Tibial artery (tissue), 4 donors: ENCODE results near the gene MROH7.

ENCODE experiments used
- DNase-seq, 2 donors: peaks; one replicate each; pipeline ENCODE4 v3.0.0-alpha.2; 2019
- H3K27ac ChIP-seq, 2 donors: fragments of 200-600 bp; sonication (generic) in 1 of 2; 1 replicate in 1 of 2; 2 replicates in 1 of 2; pipeline ENCODE4 v1.5.1; 2018 to 2019; ENCODE audit warnings: mild to moderate bottlenecking in 1 of 2
- H3K27me3 ChIP-seq, 2 donors: fragments of 200-600 bp; sonication (generic) in 1 of 2; one replicate each; pipeline versions ENCODE4 v1.5.1 to v1.6.0; 2016 to 2019
- H3K36me3 ChIP-seq, 3 donors: fragments of 200-600 bp; sonication (generic) in 2 of 3; one replicate each; pipeline ENCODE4 v1.5.1; 2016 to 2019; ENCODE audit warnings: mild to moderate bottlenecking in 2 of 3
- H3K4me1 ChIP-seq, 4 donors: fragments of 200-600 bp; sonication (generic) in 2 of 4; 1 replicate in 3 of 4; 2 replicates in 1 of 4; pipeline ENCODE4 v1.5.1; 2016 to 2019
- H3K4me3 ChIP-seq, 2 donors: fragments of 200-600 bp; sonication (generic) in 1 of 2; 1 replicate in 1 of 2; 2 replicates in 1 of 2; pipeline ENCODE4 v1.5.1; 2018 to 2019; ENCODE audit warnings: mild to moderate bottlenecking in 2 of 2
- H3K9me3 ChIP-seq, 3 donors: fragments of 200-600 bp; sonication (generic) in 1 of 3; one replicate each; pipeline ENCODE4 v1.5.1; 2016 to 2019
- intact Hi-C: fragments of 100-400 bp; cut with DNase I; formaldehyde crosslinking; loops from one replicate; pipeline ENCODE4 v1.15.0; 2023; ENCODE audit warnings: low total_unique reads
- TF ChIP-seq, protein P1 (sequence below), 2 experiments: fragments of 200-600 bp in 1 of 2; fragments of 450-650 bp in 1 of 2; IDR thresholded peaks; one replicate each; pipeline ENCODE4 v1.5.1; 2017 to 2019; ENCODE audit warnings: antibody characterized with exemption in 2 of 2, mild to moderate bottlenecking in 1 of 2, moderate library complexity in 1 of 2

MROH7 gene

GRCh38 chr1:54703471-54703870 is 61.9 kb downstream of the MROH7 start:
- H3K4me3 ChIP-seq, result no peak overlapping the region
- peaks cover 7 to 48% (median 13%) of the 10 kb centered on the region in 3 donors for H3K36me3 ChIP-seq
- DNase-seq, result no peak
- H3K27me3 ChIP-seq, result no peaks in the 10 kb centered on the region
- intact Hi-C loops, result no loop called here
- no peak overlapping the region for H3K27ac ChIP-seq
- H3K4me1 ChIP-seq, result no peaks in the 10 kb centered on the region
- TF ChIP-seq, protein P1, sequence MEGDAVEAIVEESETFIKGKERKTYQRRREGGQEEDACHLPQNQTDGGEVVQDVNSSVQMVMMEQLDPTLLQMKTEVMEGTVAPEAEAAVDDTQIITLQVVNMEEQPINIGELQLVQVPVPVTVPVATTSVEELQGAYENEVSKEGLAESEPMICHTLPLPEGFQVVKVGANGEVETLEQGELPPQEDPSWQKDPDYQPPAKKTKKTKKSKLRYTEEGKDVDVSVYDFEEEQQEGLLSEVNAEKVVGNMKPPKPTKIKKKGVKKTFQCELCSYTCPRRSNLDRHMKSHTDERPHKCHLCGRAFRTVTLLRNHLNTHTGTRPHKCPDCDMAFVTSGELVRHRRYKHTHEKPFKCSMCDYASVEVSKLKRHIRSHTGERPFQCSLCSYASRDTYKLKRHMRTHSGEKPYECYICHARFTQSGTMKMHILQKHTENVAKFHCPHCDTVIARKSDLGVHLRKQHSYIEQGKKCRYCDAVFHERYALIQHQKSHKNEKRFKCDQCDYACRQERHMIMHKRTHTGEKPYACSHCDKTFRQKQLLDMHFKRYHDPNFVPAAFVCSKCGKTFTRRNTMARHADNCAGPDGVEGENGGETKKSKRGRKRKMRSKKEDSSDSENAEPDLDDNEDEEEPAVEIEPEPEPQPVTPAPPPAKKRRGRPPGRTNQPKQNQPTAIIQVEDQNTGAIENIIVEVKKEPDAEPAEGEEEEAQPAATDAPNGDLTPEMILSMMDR (IDR thresholded peaks at IDR 0.05), result no peak
- H3K9me3 ChIP-seq, result no peaks in the 10 kb centered on the region

GRCh38 chr1:54705153-54705552 is 63.6 kb downstream of the MROH7 start:
- Histone ChIP-seq H3K4me1 (no peaks in the 10 kb centered on the region), H3K27me3 (no peaks in the 10 kb centered on the region), H3K27ac (no peak overlapping the region), H3K4me3 (no peak overlapping the region), H3K36me3 (peaks cover 7 to 47% (median 13%) of the 10 kb centered on the region in 3 donors), H3K9me3 (no peaks in the 10 kb centered on the region)
- TF ChIP-seq, protein P1 (IDR thresholded peaks at IDR 0.05), result no peak
- DNase-seq, result no peak
- intact Hi-C loops, result no loop called here

DNA sequence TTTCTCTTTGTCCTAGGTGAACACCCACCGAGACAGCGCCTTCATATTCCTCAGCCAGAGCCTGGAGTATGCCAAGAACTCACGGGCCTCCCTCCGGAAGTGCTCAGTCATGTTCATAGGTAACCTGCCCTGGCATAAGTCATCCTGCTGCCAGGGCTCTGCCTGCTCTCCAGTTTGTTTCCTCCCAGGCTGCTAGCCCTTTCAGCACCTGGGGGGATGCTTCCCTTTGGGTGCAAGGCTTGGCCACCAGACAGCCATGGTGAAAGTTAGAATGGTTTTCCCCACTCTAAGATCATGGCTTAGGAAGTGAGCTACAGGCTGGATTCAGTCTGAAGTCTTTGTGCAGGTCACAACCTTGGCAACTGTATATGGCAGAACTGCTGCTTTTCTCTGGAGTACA is 64.8 kb downstream of the MROH7 start:
- TF ChIP-seq, protein P1 (IDR thresholded peaks at IDR 0.05), result no peak

DNA sequence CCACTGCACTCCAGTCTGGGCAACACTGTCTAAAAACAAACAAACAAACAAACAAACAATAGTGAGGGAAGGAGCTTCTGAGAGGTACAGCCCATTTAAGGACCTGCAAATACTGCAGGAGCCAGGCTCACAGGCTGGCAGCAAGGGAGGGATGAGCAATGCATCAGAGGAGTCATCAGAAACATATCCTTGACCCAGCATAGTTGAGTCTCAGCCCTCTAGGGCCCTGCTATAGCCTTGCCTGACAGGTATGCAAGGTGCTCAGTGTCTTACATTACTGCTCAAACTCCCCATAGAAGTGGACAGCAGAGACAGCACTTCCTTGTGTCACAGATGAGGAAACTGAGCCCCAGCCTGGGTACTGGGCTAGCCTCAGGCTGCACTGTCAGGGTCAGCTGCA is 66.8 kb downstream of the MROH7 start:
- no peaks in the 10 kb centered on the region for H3K4me1 ChIP-seq
- TF ChIP-seq, protein P1 (IDR thresholded peaks at IDR 0.05), result no peak
- no peak overlapping the region for H3K27ac ChIP-seq
- H3K36me3 ChIP-seq, result peaks cover 7 to 27% (median 13%) of the 10 kb centered on the region in 3 donors
- H3K4me3 ChIP-seq, result no peak overlapping the region
- no peaks in the 10 kb centered on the region for H3K9me3 ChIP-seq
- intact Hi-C loops, result no loop called here
- no peaks in the 10 kb centered on the region for H3K27me3 ChIP-seq
- DNase-seq, result no peak

More for the DNA sequence above, 64.8 kb downstream of the MROH7 start:
- intact Hi-C loops, result no loop called here
- Histone ChIP-seq H3K27ac (no peak overlapping the region), H3K9me3 (no peaks in the 10 kb centered on the region), H3K4me1 (no peaks in the 10 kb centered on the region), H3K27me3 (no peaks in the 10 kb centered on the region), H3K36me3 (peaks cover 7 to 35% (median 13%) of the 10 kb centered on the region in 3 donors), H3K4me3 (no peak overlapping the region)
- DNase-seq, result no peak

GRCh38 chr1:54709547-54710292 is 68.1 kb downstream of the MROH7 start:
- Histone ChIP-seq H3K9me3 (no peaks in the 10 kb centered on the region), H3K4me1 (peaks cover 0 to 1% (median under 1%) of the 10 kb centered on the region in 4 donors), H3K27ac (no peak overlapping the region), H3K4me3 (no peak overlapping the region), H3K36me3 (peaks cover 7 to 22% (median 13%) of the 10 kb centered on the region in 3 donors), H3K27me3 (no peaks in the 10 kb centered on the region)
- no peak for DNase-seq
- TF ChIP-seq, protein P1 (IDR thresholded peaks at IDR 0.05), result no peak
- intact Hi-C loops, result no loop called here
